NCI-H1048 (cell line): ENCODE results near the gene TRIOBP.

Source experiments
- DNase-seq: peaks from one replicate; lab custom pipeline; 2025; lab: John Stamatoyannopoulos, UW

TRIOBP gene

GRCh38 chr22:37804881-37805809 is 108.3 kb downstream of the TRIOBP start:
- peak; percentile 50 for DNase-seq

GRCh38 chr22:37805810-37806277 is 109.0 kb downstream of the TRIOBP start:
- DNase-seq: no peak

- no peak for DNase-seq
Observed at GRCh38 chr22:37806409-37807333, 109.8 kb downstream of the TRIOBP start.

GRCh38 chr22:37807410-37808293 is 110.8 kb downstream of the TRIOBP start, which contains the start of gene GCAT:
Gene GCAT, plus strand, starts transcription at chr22:37807934. Its CDS starts 34 bp downstream, at chr22:37807968.
- DNase-seq: peak; percentile 90

- DNase-seq: no peak
Observed at GRCh38 chr22:37808294-37808657, 111.4 kb downstream of the TRIOBP start.

GRCh38 chr22:37809672-37810333 is 113.0 kb downstream of the TRIOBP start:
- no peak for DNase-seq

- DNase-seq: no peak
Observed at GRCh38 chr22:37811867-37812266, 115.0 kb downstream of the TRIOBP start.

- DNase-seq: no peak
Observed at GRCh38 chr22:37812869-37813678, 116.2 kb downstream of the TRIOBP start.

GRCh38 chr22:37815593-37815992 is 118.7 kb downstream of the TRIOBP start:
- DNase-seq: no peak

GRCh38 chr22:37816543-37817180 is 119.8 kb downstream of the TRIOBP start:
- DNase-seq: no peak

GRCh38 chr22:37817705-37818408 is 121.0 kb downstream of the TRIOBP start:
- DNase-seq: peak; percentile 31

GRCh38 chr22:37818409-37819104 is 121.7 kb downstream of the TRIOBP start:
- DNase-seq: no peak

GRCh38 chr22:37819105-37819433 is 122.2 kb downstream of the TRIOBP start:
- DNase-seq: no peak

- DNase-seq: no peak
Observed at GRCh38 chr22:37820350-37820749, 123.5 kb downstream of the TRIOBP start.

- DNase-seq: no peak
Observed at GRCh38 chr22:37822079-37822833, 125.4 kb downstream of the TRIOBP start.

- no peak for DNase-seq
Observed at GRCh38 chr22:37823134-37823985, 126.5 kb downstream of the TRIOBP start, which contains the start of gene GALR3. Gene GALR3, plus strand, starts transcription at chr22:37823382. Its CDS starts 25 bp downstream, at chr22:37823407.
